Tibial nerve (tissue), 4 donors: ENCODE results near the gene CISD3. TPM values are rescaled to one million over a fixed set of nuclear protein-coding genes. Genes with fewer than 3 reads are reported as not detected.
A peak's percentile ranks its signal among the peaks of the same experiment; 100 is the strongest.

Source experiments
- DNase-seq, 2 donors: peaks; one replicate each; pipeline ENCODE4 v3.0.0-alpha.2; 2019; ENCODE audit warnings: low spot score in 2 of 2
- H3K27ac ChIP-seq, 4 donors: fragments of 200-600 bp; sonication (generic) in 3 of 4; one replicate each; pipeline ENCODE4 v1.5.1; 2017 to 2019; ENCODE audit warnings: mild to moderate bottlenecking in 1 of 4
- H3K27me3 ChIP-seq, 2 donors: fragments of 200-600 bp; sonication (generic) in 1 of 2; one replicate each; pipeline versions ENCODE4 v1.5.1 to v1.6.0; 2017 to 2019
- H3K36me3 ChIP-seq, 3 donors: fragments of 200-600 bp; sonication (generic); one replicate each; pipeline ENCODE4 v1.5.1; 2018 to 2019
- H3K4me1 ChIP-seq, 4 donors: fragments of 200-600 bp; sonication (generic) in 3 of 4; one replicate each; pipeline ENCODE4 v1.5.1; 2017 to 2019
- H3K4me3 ChIP-seq, 4 donors: fragments of 200-600 bp; sonication (generic) in 3 of 4; one replicate each; pipeline ENCODE4 v1.5.1; 2017 to 2019; ENCODE audit warnings: mild to moderate bottlenecking in 1 of 4, moderate library complexity in 1 of 4
- H3K9me3 ChIP-seq, 4 donors: fragments of 200-600 bp; sonication (generic) in 3 of 4; one replicate each; pipeline ENCODE4 v1.5.1; 2017 to 2019
- CTCF ChIP-seq, 5 experiments: fragments of 200-600 bp in 3 of 5; fragments of 450-650 bp in 2 of 5; sonication (generic) in 3 of 5; IDR thresholded peaks; one replicate each; pipeline ENCODE4 v1.5.1; 2016 to 2019; ENCODE audit warnings: antibody characterized with exemption in 5 of 5, mild to moderate bottlenecking in 3 of 5, moderate library complexity in 2 of 5
- EP300 ChIP-seq, 2 donors: sonication (generic); formaldehyde crosslinking; IDR thresholded peaks; one replicate each; pipeline ENCODE4 v1.6.1; 2017; ENCODE audit warnings: antibody characterized with exemption in 2 of 2, mild to moderate bottlenecking in 1 of 2
- POLR2A ChIP-seq, 2 donors: fragments of 450-650 bp; IDR thresholded peaks; one replicate each; pipeline ENCODE4 v1.6.1; 2017; ENCODE audit warnings: antibody characterized with exemption in 2 of 2, mild to moderate bottlenecking in 2 of 2, moderate library complexity in 2 of 2
- WGBS, 2 donors: methylation state at CpG; one replicate each; pipeline ENCODE4 v1.1.5; 2018; 5-methylcytosine and 5-hydroxymethylcytosine counted together
- total RNA-seq, 4 donors: library from RNA; depleted of rRNA; stranded (reverse); fragments of >200 nt; gene quantifications; one replicate each; pipeline ENCODE4 v1.1.0, GENCODE V29; 2016

CISD3 gene
- total RNA-seq, 4 donors from 2014 or later = 10.2 to 19.2 (median 16.5) TPM

- no peaks in the 10 kb centered on the region for H3K27me3 ChIP-seq
- DNase-seq = no peak
- H3K27ac ChIP-seq = no peak overlapping the region
- H3K4me3 ChIP-seq = no peak overlapping the region
- H3K36me3 ChIP-seq = peaks cover 0 to 42% (median 0%) of the 10 kb centered on the region in 3 donors
- H3K4me1 ChIP-seq = peaks cover 0 to 68% (median 44%) of the 10 kb centered on the region in 4 donors
- H3K9me3 ChIP-seq = no peaks in the 10 kb centered on the region
- 83 to 86% methylated on average over 5 of the region's 5 CpGs for WGBS, 2 donors
- TF ChIP-seq POLR2A (IDR thresholded peaks at IDR 0.05) = no peak
- TF ChIP-seq CTCF (IDR thresholded peaks at IDR 0.05) = no peak
These were observed 2.4 kb upstream of the CISD3 start for GRCh38 chr17:38727736-38728135.

- WGBS, 2 donors = 57 to 74% methylated on average over 8 of the region's 8 CpGs
- H3K27ac ChIP-seq = peak overlapping the region in 2 of 4 donors; percentile 90 to 91
These were observed 1.8 kb upstream of the CISD3 start for GRCh38 chr17:38728290-38728831.

GRCh38 chr17:38729368-38729885 is 714 bp upstream of the CISD3 start:
- no peaks in the 10 kb centered on the region for H3K27me3 ChIP-seq
- peaks cover 0 to 44% (median 0%) of the 10 kb centered on the region in 3 donors for H3K36me3 ChIP-seq
- peak overlapping the region; percentile 84 to 91 (median 88) for H3K27ac ChIP-seq
- H3K4me1 ChIP-seq = peaks cover 0 to 78% (median 39%) of the 10 kb centered on the region in 4 donors
- WGBS, 2 donors = 21 to 23% methylated on average over 14 of the region's 14 CpGs
- peak overlapping the region; percentile 60 to 80 (median 60) for H3K4me3 ChIP-seq
- no peak for TF ChIP-seq POLR2A (IDR thresholded peaks at IDR 0.05)
- no peak for TF ChIP-seq CTCF (IDR thresholded peaks at IDR 0.05)
- no peak for DNase-seq
- no peaks in the 10 kb centered on the region for H3K9me3 ChIP-seq

More at GRCh38 chr17:38728290-38728831, 1.8 kb upstream of the CISD3 start:
- TF ChIP-seq CTCF (IDR thresholded peaks at IDR 0.05) = no peak
- TF ChIP-seq EP300 (IDR thresholded peaks at IDR 0.05) = peak in 1 of 2 donors; percentile 7
- no peak overlapping the region for H3K4me3 ChIP-seq
- H3K27me3 ChIP-seq = no peaks in the 10 kb centered on the region
- H3K36me3 ChIP-seq = peaks cover 0 to 42% (median 0%) of the 10 kb centered on the region in 3 donors
- H3K4me1 ChIP-seq = peaks cover 0 to 75% (median 45%) of the 10 kb centered on the region in 4 donors
- no peaks in the 10 kb centered on the region for H3K9me3 ChIP-seq
- DNase-seq = no peak

GRCh38 chr17:38730526-38731379 is 612 bp downstream of the CISD3 start:
- Histone ChIP-seq H3K27ac (peak overlapping the region; percentile 50 to 90 (median 89)), H3K27me3 (no peaks in the 10 kb centered on the region), H3K4me3 (peak overlapping the region; percentile 51 to 80 (median 61)), H3K36me3 (peaks cover 0 to 41% (median 0%) of the 10 kb centered on the region in 3 donors), H3K4me1 (peaks cover 0 to 79% (median 35%) of the 10 kb centered on the region in 4 donors), H3K9me3 (no peaks in the 10 kb centered on the region)
- WGBS, 2 donors = 12 to 16% methylated on average over 23 to 26 of the region's 27 CpGs
- TF ChIP-seq EP300 (IDR thresholded peaks at IDR 0.05) (peak in 1 of 2 donors; percentile 30), POLR2A (IDR thresholded peaks at IDR 0.05) (no peak)
- DNase-seq = peak; percentile 52 to 61

- H3K27me3 ChIP-seq = no peaks in the 10 kb centered on the region
- TF ChIP-seq CTCF (IDR thresholded peaks at IDR 0.05) (no peak), POLR2A (IDR thresholded peaks at IDR 0.05) (no peak), EP300 (IDR thresholded peaks at IDR 0.05) (no peak)
- no peak for DNase-seq
- WGBS, 2 donors = 81% methylated on average over 7 to 8 of the region's 8 CpGs
- peak overlapping the region in 2 of 4 donors; percentile 62 to 80 for H3K4me3 ChIP-seq
- H3K4me1 ChIP-seq = peaks cover 0 to 83% (median 35%) of the 10 kb centered on the region in 4 donors
- H3K36me3 ChIP-seq = peaks cover 0 to 42% (median 0%) of the 10 kb centered on the region in 3 donors
- H3K9me3 ChIP-seq = no peaks in the 10 kb centered on the region
- peak overlapping the region in 3 of 4 donors; percentile 89 to 90 (median 89) for H3K27ac ChIP-seq
These were observed 1.6 kb downstream of the CISD3 start for GRCh38 chr17:38731526-38732294.
